K562 (cell line): ENCODE data around the gene TP53BP2. TPM values are rescaled to one million over a fixed set of nuclear protein-coding genes. Genes with fewer than 3 reads are reported as not detected.

ENCODE experiments used
- BDP1 ChIP-seq: IDR thresholded peaks from 3 replicates; pipeline ENCODE4 v1.6.1; 2011; ENCODE audit not compliant: insufficient read length, insufficient read depth
- CBX8 ChIP-seq: fragments of 200-600 bp; sonication (generic); IDR thresholded peaks from 2 replicates; pipeline ENCODE4 v1.6.1; 2012; ENCODE audit warnings: borderline replicate concordance, mixed run types, low read depth, mild to moderate bottlenecking, moderate library complexity, mixed read lengths, low read length, control low read depth, inconsistent platforms; ENCODE audit not compliant: poor library complexity, severe bottlenecking; ENCODE audit errors: extremely low read depth
- HDGF ChIP-seq: fragments of 450-650 bp; IDR thresholded peaks from 2 replicates; pipeline ENCODE4 v1.6.1; 2016
- NONO ChIP-seq, 2 experiments: fragments of 200-400 bp in 1 of 2; fragments of 450-650 bp in 1 of 2; formaldehyde crosslinking in 1 of 2; IDR thresholded peaks; 2 replicates each; pipeline ENCODE4 v1.6.1; 2017; ENCODE audit warnings: low read depth in 2 of 2, mild to moderate bottlenecking in 2 of 2, moderate library complexity in 2 of 2, low read length in 1 of 2
- NRF1 ChIP-seq, 2 experiments: fragments of 450-650 bp; IDR thresholded peaks in 1 of 2; conservative IDR thresholded peaks in 1 of 2; 2 replicates each; pipeline ENCODE4 v1.6.1; 2014; ENCODE audit warnings: mild to moderate bottlenecking in 2 of 2
- SOX6 ChIP-seq: fragments of 450-650 bp; IDR thresholded peaks from 2 replicates; pipeline ENCODE4 v1.6.1; 2014; ENCODE audit warnings: mild to moderate bottlenecking
- XRCC4 ChIP-seq: IDR thresholded peaks from one replicate; pipeline ENCODE4 v1.6.1; 2011; ENCODE audit not compliant: insufficient read depth, insufficient read length; ENCODE audit errors: extremely low read depth
- ZNF146 ChIP-seq: IDR thresholded peaks from one replicate; pipeline ENCODE4 v1.6.1; 2018; ENCODE audit warnings: missing compliant biosample characterization; ENCODE audit not compliant: unreplicated experiment
- ZNF41 ChIP-seq: fragments of 250-450 bp; sonication (Bioruptor Pico); conservative IDR thresholded peaks from 2 replicates; pipeline ENCODE4 v1.4.0; 2020; ENCODE audit warnings: mild to moderate bottlenecking
- ZNF507 ChIP-seq: conservative IDR thresholded peaks from 2 replicates; pipeline ENCODE4 v1.6.1; 2017; ENCODE audit warnings: missing genetic modification characterization, missing compliant biosample characterization
- polyA plus RNA-seq, 8 experiments: library from polyadenylated mRNA; depleted of rRNA in 4 of 8; stranded (reverse) in 5 of 8; unstranded in 3 of 8; fragments of >200 nt; fragmentation: Nextera tagmentation in 2 of 8; fragmentation: Illumina TruSeq in 1 of 8; extraction: Ambion mirVana in 2 of 8; extraction: Trizol in 1 of 8; gene quantifications; 2 replicates each; pipeline versions ENCODE4 v1.2.1 to v1.2.3, GENCODE V29; 2011 to 2014; ENCODE audit warnings: inconsistent platforms in 1 of 8, missing spikeins in 1 of 8
- total RNA-seq, 7 experiments: library from RNA; depleted of rRNA in 6 of 7; stranded (reverse); fragments of >200 nt in 6 of 7; fragmentation: Illumina TruSeq in 2 of 7; extraction: Trizol in 2 of 7; gene quantifications; 2 replicates each; pipeline versions ENCODE4 v1.2.1 to v1.2.3, GENCODE V29; 2011 to 2021; ENCODE audit warnings: low replicate concordance in 1 of 7
- TF ChIP-seq, protein P1 (sequence below): sonication (generic); formaldehyde crosslinking; IDR thresholded peaks from 2 replicates; pipeline ENCODE4 v1.8.0; 2023; ENCODE audit warnings: mild to moderate bottlenecking, missing genetic modification reagents

The TP53BP2 gene
- total and polyA plus RNA-seq, 9 of the 15 experiments (the other 6 are each of a cell fraction or from before 2014, with no cell fraction given), result 17.0 to 69.6 (median 40.1) TPM

DNA sequence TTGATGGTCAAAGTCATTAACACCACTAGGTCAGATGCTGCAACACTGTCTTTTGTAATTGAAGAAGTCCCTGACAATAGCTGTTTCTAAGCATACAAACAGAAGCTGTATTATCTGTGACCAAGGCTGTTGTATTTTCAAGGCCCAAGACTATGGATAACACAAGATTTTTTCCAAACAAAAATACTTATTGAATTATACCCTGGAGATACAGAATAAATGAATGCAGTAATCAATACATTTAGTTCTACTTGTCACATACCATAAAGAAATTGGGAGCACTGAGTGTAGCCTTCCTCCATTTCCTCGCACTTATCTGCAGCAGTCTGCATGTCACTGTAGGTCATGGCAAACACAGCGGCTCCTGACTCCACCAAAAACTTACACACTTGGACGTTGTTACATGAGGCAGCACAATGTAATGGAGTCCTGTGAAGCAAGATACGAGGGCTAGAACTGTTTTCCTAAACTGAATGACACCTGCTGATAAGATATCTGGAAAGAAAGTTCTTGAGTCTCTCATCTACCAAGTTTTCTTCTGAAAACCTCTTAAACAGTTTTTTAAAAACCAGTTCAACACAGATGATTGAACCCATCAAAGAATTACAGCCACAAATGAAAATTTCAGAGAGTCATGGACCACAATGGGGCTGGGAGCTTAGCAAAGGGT is 56.9 kb downstream of the TP53BP2 start (continued):
- peak; percentile 15; the same call in 1 of the 2 replicates for TF ChIP-seq HDGF
- TF ChIP-seq NONO (IDR thresholded peaks at IDR 0.05; ENCODE audit: low read depth in 2 of 2, low read length in 1 of 2), result peak in 1 of 2 experiments; percentile 89; a peak in 3 of 4 replicates
- TF ChIP-seq ZNF41, result peak; percentile 72; the same call in 1 of the 2 replicates
- peak; percentile 33 to 38; a peak in 1 of 4 replicates for TF ChIP-seq NRF1 (conservative IDR thresholded peaks at IDR 0.05 in 1 of 2, IDR thresholded peaks at IDR 0.05 in 1 of 2)
- no peak for TF ChIP-seq ZNF507 (tag)
- TF ChIP-seq BDP1, result no peak
- TF ChIP-seq XRCC4, result no peak
- no peak for TF ChIP-seq CBX8
- TF ChIP-seq, protein P1, sequence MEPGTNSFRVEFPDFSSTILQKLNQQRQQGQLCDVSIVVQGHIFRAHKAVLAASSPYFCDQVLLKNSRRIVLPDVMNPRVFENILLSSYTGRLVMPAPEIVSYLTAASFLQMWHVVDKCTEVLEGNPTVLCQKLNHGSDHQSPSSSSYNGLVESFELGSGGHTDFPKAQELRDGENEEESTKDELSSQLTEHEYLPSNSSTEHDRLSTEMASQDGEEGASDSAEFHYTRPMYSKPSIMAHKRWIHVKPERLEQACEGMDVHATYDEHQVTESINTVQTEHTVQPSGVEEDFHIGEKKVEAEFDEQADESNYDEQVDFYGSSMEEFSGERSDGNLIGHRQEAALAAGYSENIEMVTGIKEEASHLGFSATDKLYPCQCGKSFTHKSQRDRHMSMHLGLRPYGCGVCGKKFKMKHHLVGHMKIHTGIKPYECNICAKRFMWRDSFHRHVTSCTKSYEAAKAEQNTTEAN (CRISPR knock-in tag), result no peak; the same call in 1 of the 2 replicates
- no peak for TF ChIP-seq ZNF146
- TF ChIP-seq SOX6, result peak; percentile 98
- TF ChIP-seq, all 486 proteins: peak for 221
